RWPE1 (cell line): ENCODE measurements around the gene CAPN12.

ENCODE experiments used
- CTCF ChIA-PET: fragments of 350-600 bp; sonication (Branson Sonifier 250); formaldehyde crosslinking; extraction: SDS; loops from one replicate; lab custom pipeline; 2021; lab: Yijun Ruan, JAX
- POLR2A ChIA-PET: fragments of 400-600 bp; formaldehyde crosslinking; extraction: SDS; loops from one replicate; lab custom pipeline; 2020; ENCODE audit warnings: antibody characterized with exemption; ENCODE audit not compliant: low non-redundant PET; lab: Yijun Ruan, JAX
- DNase-seq: peaks from one replicate; pipeline ENCODE4 v3.0.0; 2012; ENCODE audit warnings: low spot score
- H3K27ac ChIP-seq: fragments of 450-650 bp; 2 replicates; pipeline ENCODE4 v1.5.1; 2017
- CTCF ChIP-seq: fragments of 450-650 bp; conservative IDR thresholded peaks from 2 replicates; pipeline ENCODE4 v1.5.1; 2017; ENCODE audit warnings: low read depth, mild to moderate bottlenecking

The CAPN12 gene

DNA sequence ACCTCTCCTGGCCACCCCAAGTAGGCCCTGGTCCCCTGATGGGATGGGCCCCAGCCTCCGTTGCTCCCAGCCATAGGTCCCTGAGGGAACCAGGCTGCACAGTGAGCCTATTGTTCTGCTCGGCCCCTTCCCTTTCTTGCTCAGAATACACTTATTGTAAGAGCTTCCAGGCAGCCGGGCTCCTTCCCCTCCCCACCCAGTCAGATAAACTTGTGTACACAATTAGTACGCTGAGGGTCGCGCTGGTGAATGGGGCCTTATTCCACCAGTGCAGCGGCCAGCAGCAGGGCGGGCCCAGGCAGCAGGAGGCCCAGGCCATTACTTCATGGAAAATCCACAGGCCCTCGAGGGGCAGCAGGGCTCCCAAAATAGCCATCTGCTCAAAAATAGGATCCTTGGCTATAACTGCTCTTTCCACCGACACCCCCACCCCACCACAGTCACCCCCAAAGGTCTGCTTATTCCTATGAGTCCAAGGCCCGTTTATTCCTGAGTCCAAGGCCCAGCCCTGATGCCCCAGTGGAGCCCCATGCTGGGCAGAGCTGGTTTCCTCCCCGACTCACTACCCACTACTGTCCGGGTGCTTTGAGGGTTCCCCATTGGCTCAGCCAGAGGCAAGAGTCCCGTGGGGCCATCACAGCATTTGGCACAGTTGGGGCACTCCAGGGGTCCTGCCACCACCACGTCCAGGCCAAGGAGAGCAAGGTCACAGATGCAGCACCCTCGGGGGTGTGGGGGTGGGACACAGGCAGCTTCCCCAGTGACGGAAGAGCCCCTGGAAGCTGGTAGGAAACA lies 22.1 kb downstream of the CAPN12 start:
- TF ChIP-seq CTCF, result no peak
- H3K27ac ChIP-seq, result peak overlapping the region; percentile 84
- ChIA-PET CTCF (interaction anchor here (0.7 kb wide), 1 partner anchor 36 kb away, joined by 3 read pairs; no protein-coding TSS in a partner anchor), POLR2A (no interaction called here)
- DNase-seq, result no peak

DNA sequence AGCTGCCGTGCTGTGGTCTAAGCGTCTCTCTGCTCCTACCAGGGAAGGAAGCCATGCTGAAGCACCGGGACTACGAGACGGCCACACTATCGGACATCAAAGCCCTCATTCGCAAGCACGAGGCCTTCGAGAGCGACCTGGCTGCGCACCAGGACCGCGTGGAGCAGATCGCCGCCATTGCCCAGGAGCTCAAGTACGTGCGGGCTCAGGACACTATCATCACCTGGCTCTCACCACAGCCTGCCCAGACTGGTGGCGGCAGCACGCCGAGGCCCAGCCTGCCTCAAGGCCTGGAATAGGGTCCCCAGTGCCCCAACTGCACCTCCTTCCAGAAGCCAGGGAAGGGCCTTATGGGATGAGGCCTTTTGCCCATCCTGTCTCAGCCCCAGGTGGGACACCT lies 22.8 kb downstream of the CAPN12 start:
- DNase-seq, result no peak
- no peak for TF ChIP-seq CTCF
- H3K27ac ChIP-seq, result peak overlapping the region; percentile 84
- POLR2A ChIA-PET, result no interaction called here
- CTCF ChIA-PET, result no interaction called here

- DNase-seq, result no peak
- POLR2A ChIA-PET, result no interaction called here
- no peak for TF ChIP-seq CTCF
- H3K27ac ChIP-seq, result peak overlapping the region; percentile 84
- CTCF ChIA-PET, result no interaction called here
These were observed 23.6 kb downstream of the CAPN12 start for GRCh38 chr19:38720559-38721236.

DNA sequence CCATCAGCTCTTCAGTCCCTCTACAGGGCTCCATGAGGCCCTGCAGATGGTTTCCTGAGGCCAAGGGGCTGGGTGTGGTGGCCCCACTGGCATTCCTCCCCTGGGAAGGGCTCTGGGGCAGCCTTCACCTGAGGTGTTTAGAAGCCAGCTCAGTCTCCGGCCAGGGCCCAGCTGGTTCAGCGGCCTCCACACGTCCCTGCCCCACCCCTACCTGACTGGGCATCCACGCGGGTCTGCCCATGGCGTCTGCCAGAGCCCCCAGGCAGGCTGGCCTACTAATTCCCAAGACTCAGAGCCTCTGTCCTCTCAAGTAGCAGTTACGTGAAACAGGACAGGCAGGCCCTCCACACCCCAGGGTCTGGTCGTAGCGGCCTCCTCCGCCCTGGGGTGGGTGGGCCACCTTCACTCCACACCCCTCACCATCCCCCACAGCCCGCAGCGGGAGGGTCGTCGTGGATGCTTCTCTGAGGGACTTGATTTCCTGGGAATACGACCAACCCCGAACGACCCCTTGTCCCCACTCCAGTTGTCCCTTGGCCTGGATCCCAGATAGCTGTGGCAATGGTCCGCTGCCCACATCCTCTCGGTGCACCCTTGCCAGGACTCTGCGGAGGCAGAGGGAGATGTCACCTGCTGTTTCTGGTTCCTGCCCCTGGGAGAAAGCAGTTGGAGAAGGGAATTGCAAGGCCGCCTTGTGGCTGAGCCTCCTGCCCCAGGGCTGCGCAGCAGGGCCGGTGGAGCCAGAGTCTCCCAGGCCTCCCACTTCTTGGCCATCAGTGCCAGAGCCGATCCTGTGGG lies 24.3 kb downstream of the CAPN12 start:
- POLR2A ChIA-PET, result interaction anchor here (0.5 kb wide), 1 partner anchor 34 kb away, joined by 7 read pairs; no protein-coding TSS in a partner anchor
- H3K27ac ChIP-seq, result peak overlapping the region; percentile 84

DNA sequence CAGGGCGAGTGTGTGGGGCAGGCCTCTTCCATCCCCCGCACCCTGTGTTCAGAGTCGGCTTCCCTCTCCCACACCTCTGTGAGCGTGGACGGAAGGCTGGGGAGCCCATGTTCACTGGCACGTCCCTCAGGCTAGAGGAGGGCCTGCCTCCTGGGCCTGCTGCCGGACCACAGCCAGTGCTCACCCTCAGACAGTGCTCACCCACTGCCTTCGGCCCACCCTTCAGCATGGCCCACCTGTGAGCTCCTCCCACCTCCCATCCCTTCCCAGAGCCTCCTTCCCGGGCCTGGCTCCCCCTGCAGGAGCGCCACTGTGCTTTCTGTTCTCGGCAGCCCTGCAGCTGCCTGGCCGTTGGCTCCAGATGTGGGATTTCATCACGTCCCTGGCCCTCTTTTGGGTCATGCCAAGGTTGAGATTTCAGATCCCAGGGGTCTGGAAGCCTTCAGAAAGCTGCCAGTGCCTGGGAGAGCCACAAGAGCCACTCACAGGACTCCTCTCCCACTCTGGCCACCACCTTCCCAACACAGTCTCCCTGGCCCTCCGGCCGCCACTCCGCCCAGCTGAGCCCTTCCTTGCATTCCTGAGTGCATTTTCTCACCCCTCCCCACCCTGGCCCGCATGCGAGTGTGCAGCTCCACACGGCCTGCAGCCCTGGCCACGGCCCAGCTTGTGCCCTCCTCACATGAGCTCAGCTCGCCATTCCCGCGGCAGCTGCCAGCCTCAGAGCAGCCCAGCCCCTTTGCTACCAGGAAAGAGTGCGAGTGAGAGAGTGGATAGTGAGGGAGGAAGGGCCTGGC lies 25.3 kb downstream of the CAPN12 start:
- DNase-seq, result no peak
- peak overlapping the region; percentile 84 for H3K27ac ChIP-seq
- POLR2A ChIA-PET, result interaction anchor here (0.5 kb wide), 1 partner anchor 33 kb away, joined by 7 read pairs; no protein-coding TSS in a partner anchor
- CTCF ChIA-PET, result interaction anchor here (0.6 to 0.8 kb wide), 4 partner anchors 84 to 263 kb away, joined by 3 read pairs; no protein-coding TSS in a partner anchor
- TF ChIP-seq CTCF, result 0 out of 2 replicates have a peak, but pooled peaks have one; percentile 8

More for the DNA sequence above, 24.3 kb downstream of the CAPN12 start:
- no peak for DNase-seq
- no peak for TF ChIP-seq CTCF
- CTCF ChIA-PET, result interaction anchor here (0.6 to 0.8 kb wide), 3 partner anchors 85 to 262 kb away, joined by 3 read pairs; no protein-coding TSS in a partner anchor
